Loucy (cell line): Measurements from ENCODE around the gene CAPN10.

ENCODE experiments used
- H2AFZ ChIP-seq: fragments of 200-600 bp; sonication (generic); 2 replicates; pipeline ENCODE4 v1.6.0; 2016; ENCODE audit warnings: antibody characterized with exemption, mild to moderate bottlenecking, low read length, moderate library complexity
- H3F3A ChIP-seq: fragments of 200-600 bp; 2 replicates; pipeline ENCODE4 v1.6.0; 2016; ENCODE audit warnings: antibody characterized with exemption, low read depth, mild to moderate bottlenecking
- H3K27me3 ChIP-seq: fragments of 200-600 bp; sonication (generic); 2 replicates; pipeline ENCODE4 v1.6.1; 2014; ENCODE audit warnings: low read length, mild to moderate bottlenecking; ENCODE audit not compliant: insufficient read depth, poor library complexity, severe bottlenecking
- H3K36me3 ChIP-seq: fragments of 200-600 bp; sonication (generic); 2 replicates; pipeline ENCODE4 v1.6.1; 2016; ENCODE audit warnings: low read length; ENCODE audit not compliant: insufficient read depth
- H3K4me1 ChIP-seq: fragments of 200-600 bp; sonication (generic); 2 replicates; pipeline ENCODE4 v1.5.1; 2014; ENCODE audit warnings: low read length, mild to moderate bottlenecking; ENCODE audit not compliant: insufficient read depth, poor library complexity, severe bottlenecking
- H3K4me2 ChIP-seq: fragments of 200-600 bp; sonication (generic); 2 replicates; pipeline ENCODE4 v1.6.0; 2014; ENCODE audit warnings: antibody characterized with exemption, low read length, low read depth, mild to moderate bottlenecking; ENCODE audit not compliant: poor library complexity, severe bottlenecking
- H3K4me3 ChIP-seq: fragments of 200-600 bp; sonication (generic); 2 replicates; pipeline ENCODE4 v1.5.1; 2014; ENCODE audit warnings: low read length, mild to moderate bottlenecking, mixed read lengths; ENCODE audit not compliant: poor library complexity, severe bottlenecking
- H3K79me2 ChIP-seq: fragments of 200-600 bp; sonication (generic); 2 replicates; pipeline ENCODE4 v1.6.1; 2014; ENCODE audit warnings: low read length; ENCODE audit not compliant: insufficient read depth
- H3K9ac ChIP-seq: fragments of 200-600 bp; sonication (generic); 2 replicates; pipeline ENCODE4 v1.6.0; 2014; ENCODE audit warnings: mild to moderate bottlenecking, low read depth, low read length, moderate library complexity; ENCODE audit not compliant: poor library complexity, severe bottlenecking
- H3K9me2 ChIP-seq: fragments of 200-600 bp; sonication (generic); replicated peaks from 2 replicates; pipeline ENCODE4 v1.6.1; 2016; ENCODE audit warnings: low read depth, low read length, mixed read lengths
- H3K9me3 ChIP-seq: fragments of 200-600 bp; sonication (generic); 2 replicates; pipeline ENCODE4 v1.6.1; 2014; ENCODE audit warnings: mild to moderate bottlenecking, antibody characterized with exemption, low read length, low read depth; ENCODE audit not compliant: insufficient read depth
- H4K20me1 ChIP-seq: fragments of 200-600 bp; sonication (generic); 2 replicates; pipeline ENCODE4 v1.6.0; 2014; ENCODE audit warnings: antibody characterized with exemption, low read length, mild to moderate bottlenecking; ENCODE audit not compliant: insufficient read depth, poor library complexity, severe bottlenecking
- EZH2phosphoT487 ChIP-seq: fragments of 200-600 bp; IDR thresholded peaks from 2 replicates; pipeline ENCODE4 v1.6.1; 2018; ENCODE audit warnings: antibody characterized with exemption, mild to moderate bottlenecking, moderate library complexity, borderline replicate concordance
- TF ChIP-seq, protein P1 (sequence below): fragments of 200-600 bp; sonication (generic); conservative IDR thresholded peaks from 2 replicates; pipeline ENCODE4 v1.5.1; 2014; ENCODE audit warnings: mild to moderate bottlenecking, antibody characterized with exemption, low read length

The CAPN10 gene

DNA sequence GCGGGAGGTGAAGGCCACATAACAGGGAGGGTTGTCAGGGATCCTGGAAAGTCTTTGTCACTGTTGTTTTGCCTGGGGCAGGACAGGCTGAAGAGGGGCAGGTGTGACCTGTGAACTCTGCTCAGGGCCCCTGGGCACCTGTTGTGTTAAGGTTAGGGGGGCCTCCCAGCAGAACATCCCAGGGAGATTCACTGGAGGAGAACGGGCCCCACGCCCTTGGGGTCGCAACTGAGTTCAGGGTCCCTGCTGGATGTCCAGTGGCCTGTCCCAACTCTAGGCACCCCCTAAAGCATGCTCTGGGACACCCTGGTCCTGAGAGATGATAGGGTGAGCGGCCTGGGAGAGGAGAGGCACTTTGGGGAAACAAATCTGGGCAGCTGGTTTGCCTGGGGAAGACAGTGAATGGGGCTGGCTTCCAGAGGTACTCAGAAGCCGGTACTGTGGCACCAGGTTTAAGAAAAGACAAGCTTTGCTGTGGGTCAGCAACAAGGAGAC, 61.7 kb downstream of the CAPN10 start:
- TF ChIP-seq, protein P1, sequence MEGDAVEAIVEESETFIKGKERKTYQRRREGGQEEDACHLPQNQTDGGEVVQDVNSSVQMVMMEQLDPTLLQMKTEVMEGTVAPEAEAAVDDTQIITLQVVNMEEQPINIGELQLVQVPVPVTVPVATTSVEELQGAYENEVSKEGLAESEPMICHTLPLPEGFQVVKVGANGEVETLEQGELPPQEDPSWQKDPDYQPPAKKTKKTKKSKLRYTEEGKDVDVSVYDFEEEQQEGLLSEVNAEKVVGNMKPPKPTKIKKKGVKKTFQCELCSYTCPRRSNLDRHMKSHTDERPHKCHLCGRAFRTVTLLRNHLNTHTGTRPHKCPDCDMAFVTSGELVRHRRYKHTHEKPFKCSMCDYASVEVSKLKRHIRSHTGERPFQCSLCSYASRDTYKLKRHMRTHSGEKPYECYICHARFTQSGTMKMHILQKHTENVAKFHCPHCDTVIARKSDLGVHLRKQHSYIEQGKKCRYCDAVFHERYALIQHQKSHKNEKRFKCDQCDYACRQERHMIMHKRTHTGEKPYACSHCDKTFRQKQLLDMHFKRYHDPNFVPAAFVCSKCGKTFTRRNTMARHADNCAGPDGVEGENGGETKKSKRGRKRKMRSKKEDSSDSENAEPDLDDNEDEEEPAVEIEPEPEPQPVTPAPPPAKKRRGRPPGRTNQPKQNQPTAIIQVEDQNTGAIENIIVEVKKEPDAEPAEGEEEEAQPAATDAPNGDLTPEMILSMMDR, result no peak
- no peak for TF ChIP-seq EZH2phosphoT487
- no peak overlapping the region for H3K4me2 ChIP-seq
- no peaks in the 10 kb centered on the region for H3K36me3 ChIP-seq
- H3K4me1 ChIP-seq, result no peaks in the 10 kb centered on the region
- no peak overlapping the region for H2AFZ ChIP-seq
- no peak overlapping the region for H3K9ac ChIP-seq
- no peak overlapping the region for H3K4me3 ChIP-seq
- no peaks in the 10 kb centered on the region for H3K9me2 ChIP-seq
- H4K20me1 ChIP-seq, result no peaks in the 10 kb centered on the region
- H3K9me3 ChIP-seq, result peaks cover 14% of the 10 kb centered on the region; the same call in 1 of the 2 replicates
- no peaks in the 10 kb centered on the region for H3F3A ChIP-seq
- H3K79me2 ChIP-seq, result no peaks in the 10 kb centered on the region
- no peaks in the 10 kb centered on the region for H3K27me3 ChIP-seq
